ENCODE measurements around the gene OCIAD2. TPM values are rescaled to one million over a fixed set of nuclear protein-coding genes. Genes with fewer than 3 reads are reported as not detected.

OCIAD2 gene
- total and polyA plus RNA-seq, 2 of the 8 experiments (the other 6 are each of a cell fraction or from before 2014, with no cell fraction given), result 105 to 122 TPM

DNA sequence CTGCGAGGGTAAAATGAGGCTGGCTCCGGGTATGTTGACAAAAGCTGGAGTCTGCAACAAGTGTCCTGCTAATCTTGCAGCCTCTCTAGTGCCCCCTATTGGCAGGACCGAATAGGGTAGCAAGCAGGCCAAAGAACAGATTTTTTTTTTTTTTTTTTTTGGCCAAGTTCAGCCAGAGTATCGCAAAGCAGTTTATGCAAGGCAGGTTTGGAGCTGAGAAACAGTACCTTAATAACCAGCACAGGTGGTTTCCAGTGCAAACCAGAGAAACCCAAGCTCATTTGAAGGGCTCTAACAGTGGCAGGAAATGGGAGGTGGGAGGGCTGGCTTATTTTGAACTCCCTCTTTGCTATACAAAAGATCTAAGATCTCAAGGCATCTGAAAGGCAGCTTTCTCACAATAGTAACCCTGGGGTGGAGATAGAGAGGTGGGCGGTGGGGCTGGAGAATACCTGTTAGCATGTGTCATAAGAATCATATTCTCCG is 38.2 kb upstream of the OCIAD2 start:
- H4K20me1 ChIP-seq (replicated peaks in 1 of 2; ENCODE audit: control insufficient read depth in 1 of 2, insufficient read depth in 2 of 2, low read length in 2 of 2), result no peaks in the 10 kb centered on the region
- CTCF ChIA-PET (ENCODE audit: partially characterized antibody), result interaction anchor here (0.6 to 5.5 kb wide), 28 partner anchors 10 to 366 kb away, joined by 3 to 101 read pairs (median 3); partner anchors contain the start of gene OCIAD2
- H3K4me1 ChIP-seq (replicated peaks in 1 of 4; ENCODE audit: control insufficient read depth in 3 of 4, insufficient read depth in 4 of 4, low read length in 3 of 4), result peaks cover 0 to 5% (median 2%) of the 10 kb centered on the region in 4 experiments; a peak in 3 of 7 replicates
- no peak overlapping the region for H2BK15ac ChIP-seq (ENCODE audit: low read length)
- H2AFZ ChIP-seq (ENCODE audit: low read length), result no peak overlapping the region
- no peak overlapping the region for H3K14ac ChIP-seq (ENCODE audit: insufficient read length)
- H2BK120ac ChIP-seq (replicated peaks; ENCODE audit: low read depth, low read length), result no peak overlapping the region
- no peak for TF ChIP-seq POLR2AphosphoS5 (IDR thresholded peaks at IDR 0.05; ENCODE audit: low read depth, low read length)
- no peak for TF ChIP-seq SP4 (IDR thresholded peaks at IDR 0.05; ENCODE audit: low read length)
- TF ChIP-seq RAD21 (IDR thresholded peaks at IDR 0.05 in 1 of 2, conservative IDR thresholded peaks at IDR 0.05 in 1 of 2; ENCODE audit: low read depth in 2 of 2, low read length in 2 of 2), result peak; percentile 26 to 39; a peak in 3 of 4 replicates
- TF ChIP-seq, protein P1, sequence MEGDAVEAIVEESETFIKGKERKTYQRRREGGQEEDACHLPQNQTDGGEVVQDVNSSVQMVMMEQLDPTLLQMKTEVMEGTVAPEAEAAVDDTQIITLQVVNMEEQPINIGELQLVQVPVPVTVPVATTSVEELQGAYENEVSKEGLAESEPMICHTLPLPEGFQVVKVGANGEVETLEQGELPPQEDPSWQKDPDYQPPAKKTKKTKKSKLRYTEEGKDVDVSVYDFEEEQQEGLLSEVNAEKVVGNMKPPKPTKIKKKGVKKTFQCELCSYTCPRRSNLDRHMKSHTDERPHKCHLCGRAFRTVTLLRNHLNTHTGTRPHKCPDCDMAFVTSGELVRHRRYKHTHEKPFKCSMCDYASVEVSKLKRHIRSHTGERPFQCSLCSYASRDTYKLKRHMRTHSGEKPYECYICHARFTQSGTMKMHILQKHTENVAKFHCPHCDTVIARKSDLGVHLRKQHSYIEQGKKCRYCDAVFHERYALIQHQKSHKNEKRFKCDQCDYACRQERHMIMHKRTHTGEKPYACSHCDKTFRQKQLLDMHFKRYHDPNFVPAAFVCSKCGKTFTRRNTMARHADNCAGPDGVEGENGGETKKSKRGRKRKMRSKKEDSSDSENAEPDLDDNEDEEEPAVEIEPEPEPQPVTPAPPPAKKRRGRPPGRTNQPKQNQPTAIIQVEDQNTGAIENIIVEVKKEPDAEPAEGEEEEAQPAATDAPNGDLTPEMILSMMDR (IDR thresholded peaks at IDR 0.05; ENCODE audit: control extremely low read depth in 1 of 3, insufficient read depth in 1 of 3, low read depth in 1 of 3, low read length in 3 of 3), result peak; percentile 46 to 64 (median 63)
- TF ChIP-seq GABPA (IDR thresholded peaks at IDR 0.05; ENCODE audit: borderline replicate concordance, insufficient read depth, low read length), result no peak
- peak; percentile 13; the same call in 1 of the 2 replicates for TF ChIP-seq KDM1A (IDR thresholded peaks at IDR 0.05; ENCODE audit: borderline replicate concordance, low read length)
- TF ChIP-seq EGR1 (IDR thresholded peaks at IDR 0.05; ENCODE audit: borderline replicate concordance, low read depth, low read length), result no peak
- TF ChIP-seq BCL11A (IDR thresholded peaks at IDR 0.05; ENCODE audit: low read depth in 2 of 2, low read length in 2 of 2), result no peak
- 0 out of 4 replicates have a peak overlapping the region, but pooled peaks of 1 of the 2 experiments have one; percentile 0 for H3K4me2 ChIP-seq (ENCODE audit: insufficient read depth in 1 of 2, low read depth in 2 of 2, low read length in 2 of 2)
- 55% methylated on average over 6 of the region's 6 CpGs; no CpG with 5 or more reads in 1 of the 2 experiments for WGBS, 2 experiments (ENCODE audit: extremely low coverage in 1 of 2, insufficient coverage in 1 of 2, insufficient read length in 1 of 2, insufficient replicate concordance in 2 of 2, low coverage in 1 of 2, low lambda C conversion rate in 2 of 2, missing lambda C conversion rate in 1 of 2)
- H3K79me2 ChIP-seq (ENCODE audit: control insufficient read depth in 1 of 2, insufficient read depth in 2 of 2, low read length in 2 of 2), result no peaks in the 10 kb centered on the region
- no peak overlapping the region for H2BK20ac ChIP-seq (ENCODE audit: low read length)
- no peak overlapping the region for H4K8ac ChIP-seq (ENCODE audit: extremely low read depth, insufficient read depth, low read length)
- H4K91ac ChIP-seq (replicated peaks; ENCODE audit: insufficient read length, low read length), result no peak overlapping the region
- H3K23ac ChIP-seq (ENCODE audit: insufficient read length), result no peak overlapping the region
- H4K5ac ChIP-seq (ENCODE audit: insufficient read length, low read depth, low read length), result no peak overlapping the region
- no peak overlapping the region for H3K9ac ChIP-seq (replicated peaks in 1 of 4; ENCODE audit: extremely low read depth in 1 of 4, low read depth in 3 of 4, low read length in 3 of 4)
- POLR2A ChIA-PET (ENCODE audit: partially characterized antibody), result interaction anchor here (1.5 kb wide), 1 partner anchor 10 kb away, joined by 5 read pairs; no protein-coding TSS in a partner anchor
- H3K27ac ChIP-seq (ENCODE audit: low read depth, low read length), result no peak overlapping the region
- no peaks in the 10 kb centered on the region; a peak in 2 of 7 replicates for H3K27me3 ChIP-seq (replicated peaks in 1 of 4; ENCODE audit: control insufficient read depth in 3 of 4, extremely low read depth in 1 of 4, insufficient read depth in 3 of 4, low read length in 3 of 4)
- H2BK5ac ChIP-seq (ENCODE audit: low read depth, low read length), result no peak overlapping the region
- H3K4me3 ChIP-seq (ENCODE audit: extremely low read depth in 1 of 4, insufficient read depth in 2 of 4, low read depth in 3 of 4, low read length in 4 of 4), result no peak overlapping the region
- H3K23me2 ChIP-seq (ENCODE audit: low read depth, low read length), result no peaks in the 10 kb centered on the region
- FAIRE-seq (no peak), DNase-seq (ENCODE audit: low read depth in 1 of 2, low spot score in 2 of 2) (peak in 1 of 2 experiments; percentile 75)
- no peak overlapping the region for H3K18ac ChIP-seq (ENCODE audit: extremely low read depth, low read length)
- H3K79me1 ChIP-seq (ENCODE audit: low read depth, low read length), result no peaks in the 10 kb centered on the region
- H3K56ac ChIP-seq (replicated peaks; ENCODE audit: insufficient read length, low read depth, low read length), result no peak overlapping the region
- H3K9me3 ChIP-seq (ENCODE audit: insufficient read depth in 2 of 2, low read depth in 1 of 2, low read length in 1 of 2), result no peaks in the 10 kb centered on the region
- H3K36me3 ChIP-seq (ENCODE audit: control insufficient read depth in 2 of 4, insufficient read depth in 4 of 4, low read length in 3 of 4), result no peaks in the 10 kb centered on the region
- no peak overlapping the region for H2AK5ac ChIP-seq (ENCODE audit: low read depth, low read length)
- H2BK12ac ChIP-seq (ENCODE audit: low read depth, low read length), result no peak overlapping the region
- H3K4ac ChIP-seq (replicated peaks; ENCODE audit: insufficient read length, low read depth, low read length), result no peak overlapping the region
